Measurements from ENCODE around the gene CHMP2B. TPM values are rescaled to one million over a fixed set of nuclear protein-coding genes. Genes with fewer than 3 reads are reported as not detected.
"Not testable (repeated sequence)": the region's sequence is repeated elsewhere in the genome, so short reads cannot be mapped to it uniquely, and the experiment has no call there.

Gene CHMP2B
- total RNA-seq, 1 experiment from 2014 or later, result 44.7 TPM

- no peak overlapping the region for H3K27ac ChIP-seq
- peaks cover 6% of the 10 kb centered on the region; the same call in 1 of the 2 replicates for H3K4me1 ChIP-seq
- no peaks in the 10 kb centered on the region for H3K36me3 ChIP-seq
- no peaks in the 10 kb centered on the region for H3K27me3 ChIP-seq
- no peaks in the 10 kb centered on the region for H3K9me3 ChIP-seq (replicated peaks)
- no peak for DNase-seq
- no peak overlapping the region for H3K4me3 ChIP-seq
Measured at GRCh38 chr3:87206070-87206469, 21.0 kb upstream of the CHMP2B start.

- no peaks in the 10 kb centered on the region for H3K9me3 ChIP-seq (replicated peaks)
- H3K4me3 ChIP-seq, result no peak overlapping the region
- H3K4me1 ChIP-seq, result peaks cover 6% of the 10 kb centered on the region; the same call in 1 of the 2 replicates
- H3K27me3 ChIP-seq, result no peaks in the 10 kb centered on the region
- no peaks in the 10 kb centered on the region for H3K36me3 ChIP-seq
- H3K27ac ChIP-seq, result no peak overlapping the region
- no peak for DNase-seq
Measured at GRCh38 chr3:87206635-87207034, 20.5 kb upstream of the CHMP2B start.

- no peak overlapping the region for H3K4me3 ChIP-seq
- H3K27ac ChIP-seq, result no peak overlapping the region
- H3K27me3 ChIP-seq, result no peaks in the 10 kb centered on the region
- H3K4me1 ChIP-seq, result peaks cover 6% of the 10 kb centered on the region; the same call in 1 of the 2 replicates
- no peaks in the 10 kb centered on the region for H3K36me3 ChIP-seq
- no peaks in the 10 kb centered on the region for H3K9me3 ChIP-seq (replicated peaks)
- no peak for DNase-seq
Measured at GRCh38 chr3:87207460-87207859, 19.6 kb upstream of the CHMP2B start.

- H3K4me1 ChIP-seq, result peaks cover 6% of the 10 kb centered on the region; the same call in 1 of the 2 replicates
- no peaks in the 10 kb centered on the region for H3K9me3 ChIP-seq (replicated peaks)
- no peaks in the 10 kb centered on the region for H3K27me3 ChIP-seq
- no peak overlapping the region for H3K4me3 ChIP-seq
- H3K36me3 ChIP-seq, result no peaks in the 10 kb centered on the region
- no peak overlapping the region for H3K27ac ChIP-seq
- peak; percentile 13 to 64 for DNase-seq
Measured at GRCh38 chr3:87209111-87209510, 18.0 kb upstream of the CHMP2B start.

- no peak overlapping the region for H3K4me3 ChIP-seq
- no peak overlapping the region for H3K27ac ChIP-seq
- no peaks in the 10 kb centered on the region for H3K4me1 ChIP-seq
- no peaks in the 10 kb centered on the region for H3K27me3 ChIP-seq
- H3K9me3 ChIP-seq (replicated peaks), result no peaks in the 10 kb centered on the region
- DNase-seq, result no peak
- H3K36me3 ChIP-seq, result no peaks in the 10 kb centered on the region
Measured at GRCh38 chr3:87218560-87218959, 8.5 kb upstream of the CHMP2B start.

GRCh38 chr3:87219611-87220010 lies 7.5 kb upstream of the CHMP2B start:
- Histone ChIP-seq H3K27me3 (no peaks in the 10 kb centered on the region), H3K4me3 (no peak overlapping the region), H3K36me3 (no peaks in the 10 kb centered on the region), H3K9me3 (replicated peaks) (no peaks in the 10 kb centered on the region), H3K27ac (no peak overlapping the region), H3K4me1 (no peaks in the 10 kb centered on the region)
- no peak for DNase-seq

- no peak for DNase-seq
- no peaks in the 10 kb centered on the region for H3K27me3 ChIP-seq
- H3K36me3 ChIP-seq, result no peaks in the 10 kb centered on the region
- H3K4me1 ChIP-seq, result peaks cover 3% of the 10 kb centered on the region
- no peaks in the 10 kb centered on the region for H3K9me3 ChIP-seq (replicated peaks)
- no peak overlapping the region; the same call in 1 of the 2 replicates for H3K4me3 ChIP-seq
- H3K27ac ChIP-seq, result no peak overlapping the region
Measured at GRCh38 chr3:87225659-87226058, 1.4 kb upstream of the CHMP2B start.

GRCh38 chr3:87227835-87228144 lies 681 bp downstream of the CHMP2B start:
- peak; percentile 11 to 37 for DNase-seq
- peak overlapping the region; percentile 94 for H3K4me3 ChIP-seq
- no peaks in the 10 kb centered on the region for H3K27me3 ChIP-seq
- peak overlapping the region; percentile 61 for H3K27ac ChIP-seq
- peaks cover 3% of the 10 kb centered on the region for H3K4me1 ChIP-seq
- no peaks in the 10 kb centered on the region for H3K9me3 ChIP-seq (replicated peaks)
- no peaks in the 10 kb centered on the region for H3K36me3 ChIP-seq

- peak; percentile 4 to 16 for DNase-seq
- peaks cover 3% of the 10 kb centered on the region for H3K4me1 ChIP-seq
- no peak overlapping the region; the same call in 1 of the 2 replicates for H3K27ac ChIP-seq
- no peaks in the 10 kb centered on the region for H3K9me3 ChIP-seq (replicated peaks)
- H3K4me3 ChIP-seq, result peak overlapping the region; percentile 94
- H3K27me3 ChIP-seq, result no peaks in the 10 kb centered on the region
- H3K36me3 ChIP-seq, result no peaks in the 10 kb centered on the region
Measured at GRCh38 chr3:87228316-87228715, 1.2 kb downstream of the CHMP2B start.

GRCh38 chr3:87229113-87229512 lies 2.0 kb downstream of the CHMP2B start:
- DNase-seq, result no peak
- no peak overlapping the region for H3K27ac ChIP-seq
- no peaks in the 10 kb centered on the region for H3K9me3 ChIP-seq (replicated peaks)
- no peaks in the 10 kb centered on the region for H3K36me3 ChIP-seq
- peaks cover 3% of the 10 kb centered on the region for H3K4me1 ChIP-seq
- H3K4me3 ChIP-seq, result peak overlapping the region; percentile 94
- H3K27me3 ChIP-seq, result no peaks in the 10 kb centered on the region

GRCh38 chr3:87233805-87234204 lies 6.7 kb downstream of the CHMP2B start:
- Histone ChIP-seq H3K36me3 (peaks cover 7% of the 10 kb centered on the region), H3K27me3 (no peaks in the 10 kb centered on the region), H3K4me3 (no peak overlapping the region), H3K9me3 (replicated peaks) (no peaks in the 10 kb centered on the region; the same call in 1 of the 2 replicates), H3K27ac (no peak overlapping the region), H3K4me1 (no peaks in the 10 kb centered on the region; the same call in 1 of the 2 replicates)
- no peak for DNase-seq

- no peak for DNase-seq
- H3K27me3 ChIP-seq, result no peaks in the 10 kb centered on the region
- no peak overlapping the region for H3K27ac ChIP-seq
- H3K4me3 ChIP-seq, result no peak overlapping the region
- H3K36me3 ChIP-seq, result peaks cover 8% of the 10 kb centered on the region
- no peaks in the 10 kb centered on the region for H3K4me1 ChIP-seq
- no peaks in the 10 kb centered on the region; the same call in 1 of the 2 replicates for H3K9me3 ChIP-seq (replicated peaks)
Measured at GRCh38 chr3:87236093-87236492, 9.0 kb downstream of the CHMP2B start.

- Histone ChIP-seq H3K36me3 (peaks cover 16% of the 10 kb centered on the region; the same call in 1 of the 2 replicates), H3K4me3 (no peak overlapping the region), H3K27me3 (no peaks in the 10 kb centered on the region), H3K4me1 (no peaks in the 10 kb centered on the region), H3K9me3 (replicated peaks) (no peaks in the 10 kb centered on the region), H3K27ac (no peak overlapping the region)
- no peak for DNase-seq
Measured at GRCh38 chr3:87246662-87247429, 19.7 kb downstream of the CHMP2B start.

GRCh38 chr3:87247430-87247773 lies 20.3 kb downstream of the CHMP2B start:
- Histone ChIP-seq H3K27ac (no peak overlapping the region), H3K4me3 (no peak overlapping the region)
- no peak for DNase-seq

GRCh38 chr3:87248231-87248630 lies 21.1 kb downstream of the CHMP2B start:
- H3K36me3 ChIP-seq, result peaks cover 20% of the 10 kb centered on the region
- H3K27ac ChIP-seq; H3K4me3 ChIP-seq; H3K4me1 ChIP-seq; H3K9me3 ChIP-seq (replicated peaks); H3K27me3 ChIP-seq; DNase-seq: not testable (repeated sequence)

More at GRCh38 chr3:87247430-87247773, 20.3 kb downstream of the CHMP2B start:
- H3K27me3 ChIP-seq, result no peaks in the 10 kb centered on the region
- H3K4me1 ChIP-seq, result no peaks in the 10 kb centered on the region
- H3K9me3 ChIP-seq (replicated peaks), result no peaks in the 10 kb centered on the region
- peaks cover 16% of the 10 kb centered on the region; the same call in 1 of the 2 replicates for H3K36me3 ChIP-seq

- Histone ChIP-seq H3K27ac (no peak overlapping the region), H3K36me3 (peaks cover 24% of the 10 kb centered on the region), H3K9me3 (replicated peaks) (no peaks in the 10 kb centered on the region), H3K4me1 (no peaks in the 10 kb centered on the region), H3K27me3 (no peaks in the 10 kb centered on the region), H3K4me3 (no peak overlapping the region)
- DNase-seq, result no peak
Measured at GRCh38 chr3:87248831-87249230, 21.7 kb downstream of the CHMP2B start.
